Tibial nerve (tissue), 4 donors: ENCODE results near the gene DNAJC4.

Experiments used
- EP300 ChIP-seq, 2 donors: sonication (generic); formaldehyde crosslinking; IDR thresholded peaks; one replicate each; pipeline ENCODE4 v1.6.1; 2017; ENCODE audit warnings: antibody characterized with exemption in 2 of 2, mild to moderate bottlenecking in 1 of 2
- POLR2A ChIP-seq, 2 donors: fragments of 450-650 bp; IDR thresholded peaks; one replicate each; pipeline ENCODE4 v1.6.1; 2017; ENCODE audit warnings: antibody characterized with exemption in 2 of 2, mild to moderate bottlenecking in 2 of 2, moderate library complexity in 2 of 2
- TF ChIP-seq, protein P1 (sequence below), 5 experiments: fragments of 200-600 bp in 3 of 5; fragments of 450-650 bp in 2 of 5; sonication (generic) in 3 of 5; IDR thresholded peaks; one replicate each; pipeline ENCODE4 v1.5.1; 2016 to 2019; ENCODE audit warnings: antibody characterized with exemption in 5 of 5, mild to moderate bottlenecking in 3 of 5, moderate library complexity in 2 of 5

DNA sequence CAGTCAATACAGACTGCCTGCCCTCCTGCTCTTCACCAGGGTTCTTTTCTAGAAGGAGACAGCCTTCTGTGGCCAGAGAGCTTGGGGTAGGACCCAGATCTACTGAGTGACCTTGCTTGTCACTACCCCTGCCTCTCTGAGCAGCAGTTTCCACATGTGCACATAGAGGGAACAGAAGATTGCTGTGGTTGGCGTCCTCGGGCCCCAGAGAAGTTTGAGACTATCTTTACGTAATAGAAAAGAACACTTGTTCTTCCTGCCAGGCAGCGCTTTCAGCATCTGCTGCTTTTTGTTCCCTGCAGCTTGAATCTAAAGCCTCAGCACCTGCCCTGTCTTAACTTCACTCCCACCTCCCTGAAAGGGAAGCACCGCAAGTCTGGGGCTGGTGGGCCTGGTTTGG lies 8.7 kb downstream of the DNAJC4 start:
- TF ChIP-seq, protein P1, sequence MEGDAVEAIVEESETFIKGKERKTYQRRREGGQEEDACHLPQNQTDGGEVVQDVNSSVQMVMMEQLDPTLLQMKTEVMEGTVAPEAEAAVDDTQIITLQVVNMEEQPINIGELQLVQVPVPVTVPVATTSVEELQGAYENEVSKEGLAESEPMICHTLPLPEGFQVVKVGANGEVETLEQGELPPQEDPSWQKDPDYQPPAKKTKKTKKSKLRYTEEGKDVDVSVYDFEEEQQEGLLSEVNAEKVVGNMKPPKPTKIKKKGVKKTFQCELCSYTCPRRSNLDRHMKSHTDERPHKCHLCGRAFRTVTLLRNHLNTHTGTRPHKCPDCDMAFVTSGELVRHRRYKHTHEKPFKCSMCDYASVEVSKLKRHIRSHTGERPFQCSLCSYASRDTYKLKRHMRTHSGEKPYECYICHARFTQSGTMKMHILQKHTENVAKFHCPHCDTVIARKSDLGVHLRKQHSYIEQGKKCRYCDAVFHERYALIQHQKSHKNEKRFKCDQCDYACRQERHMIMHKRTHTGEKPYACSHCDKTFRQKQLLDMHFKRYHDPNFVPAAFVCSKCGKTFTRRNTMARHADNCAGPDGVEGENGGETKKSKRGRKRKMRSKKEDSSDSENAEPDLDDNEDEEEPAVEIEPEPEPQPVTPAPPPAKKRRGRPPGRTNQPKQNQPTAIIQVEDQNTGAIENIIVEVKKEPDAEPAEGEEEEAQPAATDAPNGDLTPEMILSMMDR (IDR thresholded peaks at IDR 0.05), result no peak
- TF ChIP-seq POLR2A (IDR thresholded peaks at IDR 0.05) (no peak), EP300 (IDR thresholded peaks at IDR 0.05) (no peak)
